Measurements from ENCODE around the gene CAVIN4. TPM values are rescaled to one million over a fixed set of nuclear protein-coding genes. Genes with fewer than 3 reads are reported as not detected.

The CAVIN4 gene
- total RNA-seq, 1 donor from 2014 or later = 11.8 TPM

Other genes starting within 250 kb of the CAVIN4 start
- 35.2 TPM for gene TEX10, start 225.1 kb upstream of the CAVIN4 start, total RNA-seq
- gene MSANTD3, start 150.9 kb upstream of the CAVIN4 start, total RNA-seq = 47.7 TPM
- gene TMEFF1, start 104.9 kb upstream of the CAVIN4 start, total RNA-seq = 38.4 TPM

Measured in temporal lobe (tissue), 1 donor.